GM12891 (cell line): ENCODE data around the gene ELFN1.

Experiments used
- DNase-seq: peaks from one replicate; pipeline ENCODE4 v3.0.0; 2011; ENCODE audit warnings: low spot score; ENCODE audit not compliant: insufficient read length
- FAIRE-seq: peaks from 2 replicates; lab custom pipeline; 2011; peaks lifted over from hg19 to GRCh38; lab: Jason Lieb, UNC
- PAX5 ChIP-seq: IDR thresholded peaks from 2 replicates; pipeline ENCODE4 v1.6.1; 2011; ENCODE audit warnings: low read length, moderate library complexity, mild to moderate bottlenecking; ENCODE audit not compliant: insufficient read depth, severe bottlenecking
- POLR2A ChIP-seq: IDR thresholded peaks from 2 replicates; pipeline ENCODE4 v1.6.1; 2011; ENCODE audit warnings: low read depth, low read length, control low read depth
- POLR2AphosphoS5 ChIP-seq: IDR thresholded peaks from 2 replicates; pipeline ENCODE4 v1.6.1; 2011; ENCODE audit warnings: low read depth, low read length, control low read depth
- POU2F2 ChIP-seq: IDR thresholded peaks from 2 replicates; pipeline ENCODE4 v1.6.1; 2011; ENCODE audit warnings: low read depth, mild to moderate bottlenecking, control low read depth, low read length, moderate library complexity
- SPI1 ChIP-seq: IDR thresholded peaks from 2 replicates; pipeline ENCODE4 v1.6.1; 2011; ENCODE audit warnings: low read depth, low read length, control low read depth
- TAF1 ChIP-seq: IDR thresholded peaks from 2 replicates; pipeline ENCODE4 v1.6.1; 2011; ENCODE audit warnings: low read depth, low read length, control low read depth

The ELFN1 gene

GRCh38 chr7:1662101-1662500 lies 8.0 kb upstream of the ELFN1 start:
- FAIRE-seq = no peak
- DNase-seq = peak; percentile 2
- TF ChIP-seq PAX5 = no peak
- TF ChIP-seq POU2F2 = no peak
- TF ChIP-seq SPI1 = no peak
- no peak for TF ChIP-seq TAF1
- TF ChIP-seq POLR2AphosphoS5 = no peak
- TF ChIP-seq POLR2A = no peak

DNA sequence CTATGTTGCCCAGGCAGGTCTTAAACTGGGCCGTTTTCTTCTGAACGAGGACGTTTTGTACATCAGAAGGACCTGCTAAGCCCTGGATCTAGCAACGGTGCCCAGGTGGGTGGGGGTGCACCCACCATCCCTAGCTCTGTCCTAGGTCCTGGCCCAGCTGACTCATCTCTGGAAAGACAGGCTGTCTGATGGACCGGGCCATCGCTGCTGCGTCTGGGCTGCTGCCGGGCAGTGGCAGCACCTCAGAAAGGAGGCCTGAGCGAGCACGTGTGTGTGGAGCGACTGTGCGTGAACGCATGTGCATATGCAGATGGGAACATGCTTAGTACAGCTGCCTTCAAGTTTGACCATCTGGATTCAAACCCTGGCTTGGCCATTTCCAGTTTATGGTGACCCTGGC lies 7.3 kb upstream of the ELFN1 start:
- TF ChIP-seq TAF1 = no peak
- no peak for TF ChIP-seq POU2F2
- no peak for TF ChIP-seq POLR2AphosphoS5
- no peak for TF ChIP-seq PAX5
- TF ChIP-seq SPI1 = no peak
- no peak for TF ChIP-seq POLR2A
- FAIRE-seq = no peak
- DNase-seq = peak; percentile 4

GRCh38 chr7:1663223-1663622 lies 6.9 kb upstream of the ELFN1 start:
- DNase-seq (peak; percentile 13), FAIRE-seq (no peak)
- TF ChIP-seq PAX5 (no peak), SPI1 (no peak), POLR2AphosphoS5 (no peak), POU2F2 (no peak), TAF1 (no peak)

GRCh38 chr7:1663857-1664651 lies 6.0 kb upstream of the ELFN1 start:
- TF ChIP-seq POLR2AphosphoS5 (no peak), TAF1 (no peak), PAX5 (no peak), POLR2A (no peak), POU2F2 (no peak), SPI1 (no peak)
- peak; percentile 16 for DNase-seq
- FAIRE-seq = no peak

DNA sequence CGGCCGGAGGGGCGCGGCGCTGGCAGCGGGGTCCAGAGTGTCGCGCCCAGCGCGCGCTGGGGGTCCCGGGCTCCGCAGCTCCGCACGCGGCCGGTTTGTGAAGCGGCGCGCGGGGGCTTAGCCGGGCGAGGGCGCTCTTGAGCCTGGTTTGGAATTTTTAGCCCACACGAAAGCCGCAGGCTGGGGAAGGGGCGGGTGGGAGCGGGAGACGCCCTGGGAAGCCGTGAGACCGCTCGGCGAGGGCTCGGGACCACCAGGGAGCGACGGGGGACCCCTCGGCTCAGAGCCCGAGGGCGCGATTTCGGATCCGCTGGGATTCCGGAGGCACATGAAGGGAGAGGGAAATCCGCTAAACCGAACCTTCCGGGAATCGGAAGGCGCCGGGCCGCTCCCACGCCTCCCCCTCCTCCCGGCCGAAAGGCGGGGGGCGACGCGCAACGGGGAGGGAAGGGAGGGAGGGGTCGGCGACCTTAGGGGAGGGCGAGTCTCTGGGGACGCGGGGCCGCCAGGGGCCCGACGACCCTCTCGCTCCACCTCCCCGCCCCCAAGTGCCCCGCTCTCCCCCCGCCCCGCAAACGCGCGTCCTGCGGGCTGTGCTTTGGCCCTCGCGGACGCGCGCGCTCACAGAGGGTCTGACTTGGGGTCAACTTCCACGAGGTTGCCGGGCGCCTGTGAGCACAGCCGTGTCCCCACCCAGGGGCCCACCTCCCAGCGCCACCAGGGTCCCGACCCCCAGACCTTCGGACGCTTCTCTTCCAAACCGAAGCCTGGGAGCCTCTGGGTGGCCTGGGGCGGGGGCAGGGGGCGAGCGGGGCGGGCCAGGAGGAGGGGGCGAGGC lies 5.1 kb upstream of the ELFN1 start:
- no peak for TF ChIP-seq SPI1
- DNase-seq = peak; percentile 85
- FAIRE-seq = no peak

DNA sequence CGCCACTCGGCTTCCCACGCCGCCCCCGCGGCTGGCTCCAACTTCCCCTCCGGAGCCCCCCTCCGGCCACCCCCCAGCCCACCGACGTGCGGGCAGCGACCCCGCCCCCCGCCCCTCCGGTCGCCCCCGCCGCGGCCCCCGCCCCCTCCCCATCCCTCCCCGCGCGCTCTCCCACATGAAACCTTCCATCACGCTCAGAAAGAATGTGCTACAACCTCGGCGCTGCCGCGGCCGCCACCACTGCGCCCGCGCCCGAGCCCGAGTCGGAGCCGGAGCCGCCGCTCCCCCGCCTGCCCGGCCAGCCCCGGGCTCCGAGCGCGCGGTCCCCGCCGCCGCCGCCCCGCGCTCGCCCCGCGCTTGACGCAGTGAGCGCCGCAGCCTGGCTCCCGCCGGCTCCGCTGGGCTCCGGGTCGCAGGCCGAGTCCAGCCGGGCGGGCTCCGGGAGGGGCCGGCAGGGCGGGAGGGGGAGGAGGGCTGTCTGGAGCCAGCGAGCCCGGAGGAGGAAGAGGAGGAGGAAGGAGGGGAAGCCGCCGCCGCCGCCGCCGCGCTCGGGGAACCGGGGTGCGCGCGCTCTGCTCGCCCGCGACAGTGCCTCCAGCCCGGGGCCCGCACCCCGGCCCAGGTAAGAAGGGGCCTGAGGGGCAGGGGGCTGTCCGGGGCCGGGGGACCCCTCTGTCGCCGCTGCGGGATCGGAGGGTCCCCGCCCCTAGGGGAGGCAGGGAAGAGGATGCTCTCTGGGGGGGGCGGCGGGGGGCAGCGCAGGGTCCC lies 4.3 kb upstream of the ELFN1 start:
- FAIRE-seq = no peak
- TF ChIP-seq TAF1 = no peak
- no peak for TF ChIP-seq POLR2A
- TF ChIP-seq SPI1 = no peak
- TF ChIP-seq POLR2AphosphoS5 = no peak
- no peak for TF ChIP-seq POU2F2
- no peak for TF ChIP-seq PAX5

GRCh38 chr7:1666317-1666822 lies 3.7 kb upstream of the ELFN1 start:
- TF ChIP-seq PAX5 (no peak), TAF1 (no peak), POLR2A (no peak), POLR2AphosphoS5 (no peak), SPI1 (no peak), POU2F2 (no peak)
- FAIRE-seq (no peak), DNase-seq (no peak)

More for the DNA sequence above, 4.3 kb upstream of the ELFN1 start:
- DNase-seq = peak; percentile 47

- TF ChIP-seq PAX5 (no peak), POLR2A (no peak), POU2F2 (no peak), SPI1 (no peak), TAF1 (no peak), POLR2AphosphoS5 (no peak)
- no peak for FAIRE-seq
- DNase-seq = no peak
Observed at GRCh38 chr7:1666823-1667565, 3.1 kb upstream of the ELFN1 start.
